GM12892 (cell line): ENCODE measurements around the gene FARP2.
"Not testable (repeated sequence)": the region's sequence is repeated elsewhere in the genome, so short reads cannot be mapped to it uniquely, and the experiment has no call there.

Experiments used
- POLR2A ChIP-seq: IDR thresholded peaks from 2 replicates; pipeline ENCODE4 v1.6.1; 2011; ENCODE audit warnings: low read depth, low read length, control low read depth
- POLR2AphosphoS5 ChIP-seq: IDR thresholded peaks from 2 replicates; pipeline ENCODE4 v1.6.1; 2011; ENCODE audit warnings: low read depth, low read length, control low read depth
- TAF1 ChIP-seq: IDR thresholded peaks from 2 replicates; pipeline ENCODE4 v1.6.1; 2011; ENCODE audit warnings: low read depth, mild to moderate bottlenecking, control low read depth, low read length, borderline replicate concordance

GRCh38 chr2:241450092-241450491, 94.0 kb downstream of the FARP2 start:
- TF ChIP-seq POLR2A, POLR2AphosphoS5, TAF1: not testable (repeated sequence)
